Thyroid gland (tissue), 4 donors: ENCODE data around the gene OR4N2.

ENCODE experiments used
- POLR2A ChIP-seq, 2 donors: fragments of 450-650 bp; IDR thresholded peaks; one replicate each; pipeline ENCODE4 v1.6.1; 2017; ENCODE audit warnings: antibody characterized with exemption in 2 of 2, mild to moderate bottlenecking in 2 of 2, moderate library complexity in 1 of 2
- TF ChIP-seq, protein P1 (sequence below), 6 experiments: fragments of 200-600 bp in 3 of 6; fragments of 450-650 bp in 3 of 6; sonication (generic) in 3 of 6; IDR thresholded peaks; one replicate each; pipeline ENCODE4 v1.5.1; 2016 to 2019; ENCODE audit warnings: antibody characterized with exemption in 6 of 6, mild to moderate bottlenecking in 2 of 6, inconsistent platforms in 1 of 6, moderate library complexity in 1 of 6

DNA sequence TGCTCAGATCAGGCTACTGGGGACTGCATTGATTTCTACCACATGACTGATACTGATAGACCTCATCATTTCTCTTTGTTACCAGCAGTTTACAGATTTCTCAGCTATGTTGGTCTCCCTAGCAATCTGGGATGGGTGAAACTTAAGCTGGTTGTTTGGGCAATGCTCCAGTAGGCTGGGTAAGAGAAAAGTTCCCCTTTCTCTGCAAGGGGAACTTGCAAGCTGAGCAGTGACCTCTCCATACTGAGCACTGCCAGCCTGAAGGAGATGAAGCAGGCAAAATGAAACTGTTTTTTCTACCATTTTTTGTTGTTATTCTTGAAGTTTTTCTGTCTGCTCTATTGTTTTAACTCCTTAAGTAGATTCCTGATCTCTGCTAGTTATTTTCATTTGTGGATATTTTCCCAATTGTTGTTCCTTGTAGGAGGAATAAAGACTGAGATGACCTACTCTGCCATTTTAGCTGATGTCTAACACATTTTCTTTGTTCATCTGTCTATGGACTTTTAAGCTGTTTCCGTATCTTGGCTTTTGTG, 31.6 kb upstream of the OR4N2 start:
- TF ChIP-seq, protein P1, sequence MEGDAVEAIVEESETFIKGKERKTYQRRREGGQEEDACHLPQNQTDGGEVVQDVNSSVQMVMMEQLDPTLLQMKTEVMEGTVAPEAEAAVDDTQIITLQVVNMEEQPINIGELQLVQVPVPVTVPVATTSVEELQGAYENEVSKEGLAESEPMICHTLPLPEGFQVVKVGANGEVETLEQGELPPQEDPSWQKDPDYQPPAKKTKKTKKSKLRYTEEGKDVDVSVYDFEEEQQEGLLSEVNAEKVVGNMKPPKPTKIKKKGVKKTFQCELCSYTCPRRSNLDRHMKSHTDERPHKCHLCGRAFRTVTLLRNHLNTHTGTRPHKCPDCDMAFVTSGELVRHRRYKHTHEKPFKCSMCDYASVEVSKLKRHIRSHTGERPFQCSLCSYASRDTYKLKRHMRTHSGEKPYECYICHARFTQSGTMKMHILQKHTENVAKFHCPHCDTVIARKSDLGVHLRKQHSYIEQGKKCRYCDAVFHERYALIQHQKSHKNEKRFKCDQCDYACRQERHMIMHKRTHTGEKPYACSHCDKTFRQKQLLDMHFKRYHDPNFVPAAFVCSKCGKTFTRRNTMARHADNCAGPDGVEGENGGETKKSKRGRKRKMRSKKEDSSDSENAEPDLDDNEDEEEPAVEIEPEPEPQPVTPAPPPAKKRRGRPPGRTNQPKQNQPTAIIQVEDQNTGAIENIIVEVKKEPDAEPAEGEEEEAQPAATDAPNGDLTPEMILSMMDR (IDR thresholded peaks at IDR 0.05) = no peak
- TF ChIP-seq POLR2A (IDR thresholded peaks at IDR 0.05) = no peak
